ENCODE measurements around the gene MT1F.

The MT1F gene

DNA sequence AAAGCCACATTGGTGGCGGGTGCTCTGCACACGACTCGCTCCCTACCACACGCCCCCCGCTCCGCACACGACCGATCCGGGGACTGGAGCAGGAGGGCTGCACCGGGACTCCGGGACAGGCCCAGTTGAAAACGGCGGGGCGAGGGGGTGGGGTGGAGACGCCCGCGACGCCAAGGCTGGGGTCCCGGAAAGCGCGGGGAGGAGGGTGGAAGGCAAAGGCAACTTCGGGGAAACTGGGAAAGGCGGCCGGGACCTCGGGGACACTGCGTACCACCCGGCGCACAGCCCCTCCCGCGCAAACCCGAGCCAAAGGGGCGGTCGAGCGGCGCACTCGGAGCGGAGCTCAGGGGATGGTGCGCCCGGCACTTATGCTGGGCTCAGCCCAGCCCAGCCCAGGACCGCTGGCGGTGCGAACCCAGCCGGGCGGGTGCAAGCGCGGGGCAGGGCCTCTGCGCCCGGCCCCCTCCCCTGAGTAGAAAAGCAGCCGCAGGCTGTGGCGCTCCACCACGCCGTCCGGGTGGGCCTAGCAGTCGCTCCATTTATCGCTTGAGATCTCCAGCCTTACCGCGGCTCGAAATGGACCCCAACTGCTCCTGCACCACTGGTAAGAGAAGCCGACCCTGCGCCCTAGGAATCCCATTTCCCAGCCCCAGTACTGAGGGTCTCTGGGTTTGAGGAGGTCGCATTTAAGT, 25.5 kb upstream of the MT1F start, which contains the start of gene MT1M:
Gene MT1M, plus strand, starts transcription at position 504 of the 692 bp plus-strand sequence. Its CDS starts 73 bp downstream, at position 577.
- TF ChIP-seq, protein P1, sequence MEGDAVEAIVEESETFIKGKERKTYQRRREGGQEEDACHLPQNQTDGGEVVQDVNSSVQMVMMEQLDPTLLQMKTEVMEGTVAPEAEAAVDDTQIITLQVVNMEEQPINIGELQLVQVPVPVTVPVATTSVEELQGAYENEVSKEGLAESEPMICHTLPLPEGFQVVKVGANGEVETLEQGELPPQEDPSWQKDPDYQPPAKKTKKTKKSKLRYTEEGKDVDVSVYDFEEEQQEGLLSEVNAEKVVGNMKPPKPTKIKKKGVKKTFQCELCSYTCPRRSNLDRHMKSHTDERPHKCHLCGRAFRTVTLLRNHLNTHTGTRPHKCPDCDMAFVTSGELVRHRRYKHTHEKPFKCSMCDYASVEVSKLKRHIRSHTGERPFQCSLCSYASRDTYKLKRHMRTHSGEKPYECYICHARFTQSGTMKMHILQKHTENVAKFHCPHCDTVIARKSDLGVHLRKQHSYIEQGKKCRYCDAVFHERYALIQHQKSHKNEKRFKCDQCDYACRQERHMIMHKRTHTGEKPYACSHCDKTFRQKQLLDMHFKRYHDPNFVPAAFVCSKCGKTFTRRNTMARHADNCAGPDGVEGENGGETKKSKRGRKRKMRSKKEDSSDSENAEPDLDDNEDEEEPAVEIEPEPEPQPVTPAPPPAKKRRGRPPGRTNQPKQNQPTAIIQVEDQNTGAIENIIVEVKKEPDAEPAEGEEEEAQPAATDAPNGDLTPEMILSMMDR (IDR thresholded peaks at IDR 0.05; ENCODE audit: control insufficient read depth, insufficient read depth, low read depth, low read length, missing control alignments): no peak
- no peak for DNase-seq (ENCODE audit: low read depth)
- peak within 1 kb of the TSS; percentile 50 for H3K4me3 ChIP-seq (ENCODE audit: control insufficient read depth, low read depth, low read length)

GRCh38 chr16:56632848-56633365, 24.9 kb upstream of the MT1F start:
- H3K4me3 ChIP-seq (ENCODE audit: control insufficient read depth, low read depth, low read length): peak overlapping the region; percentile 50
- TF ChIP-seq, protein P1 (IDR thresholded peaks at IDR 0.05; ENCODE audit: control insufficient read depth, insufficient read depth, low read depth, low read length, missing control alignments): no peak

DNA sequence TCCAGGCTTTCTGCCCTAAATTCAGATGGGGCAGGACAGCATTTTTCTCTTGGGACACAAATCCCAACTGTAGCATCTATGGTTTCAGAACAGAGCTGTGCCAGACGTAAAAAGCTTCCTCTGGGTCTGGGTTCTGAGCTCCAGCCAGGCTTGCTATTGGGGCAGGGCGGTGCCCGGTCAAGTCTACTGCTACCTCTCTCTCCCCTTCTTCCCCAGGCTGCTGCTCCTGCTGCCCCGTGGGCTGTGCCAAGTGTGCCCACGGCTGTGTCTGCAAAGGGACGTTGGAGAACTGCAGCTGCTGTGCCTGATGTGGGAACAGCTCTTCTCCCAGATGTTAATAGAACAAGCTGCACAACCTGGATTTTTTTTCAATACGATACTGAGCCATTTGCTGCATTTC, 24.2 kb upstream of the MT1F start:
- TF ChIP-seq, protein P1 (IDR thresholded peaks at IDR 0.05; ENCODE audit: control insufficient read depth, insufficient read depth, low read depth, low read length, missing control alignments): no peak
- no peak overlapping the region for H3K4me3 ChIP-seq (ENCODE audit: control insufficient read depth, low read depth, low read length)
- DNase-seq (ENCODE audit: low read depth): no peak

More at GRCh38 chr16:56632848-56633365, 24.9 kb upstream of the MT1F start:
- no peak for DNase-seq (ENCODE audit: low read depth)

DNA sequence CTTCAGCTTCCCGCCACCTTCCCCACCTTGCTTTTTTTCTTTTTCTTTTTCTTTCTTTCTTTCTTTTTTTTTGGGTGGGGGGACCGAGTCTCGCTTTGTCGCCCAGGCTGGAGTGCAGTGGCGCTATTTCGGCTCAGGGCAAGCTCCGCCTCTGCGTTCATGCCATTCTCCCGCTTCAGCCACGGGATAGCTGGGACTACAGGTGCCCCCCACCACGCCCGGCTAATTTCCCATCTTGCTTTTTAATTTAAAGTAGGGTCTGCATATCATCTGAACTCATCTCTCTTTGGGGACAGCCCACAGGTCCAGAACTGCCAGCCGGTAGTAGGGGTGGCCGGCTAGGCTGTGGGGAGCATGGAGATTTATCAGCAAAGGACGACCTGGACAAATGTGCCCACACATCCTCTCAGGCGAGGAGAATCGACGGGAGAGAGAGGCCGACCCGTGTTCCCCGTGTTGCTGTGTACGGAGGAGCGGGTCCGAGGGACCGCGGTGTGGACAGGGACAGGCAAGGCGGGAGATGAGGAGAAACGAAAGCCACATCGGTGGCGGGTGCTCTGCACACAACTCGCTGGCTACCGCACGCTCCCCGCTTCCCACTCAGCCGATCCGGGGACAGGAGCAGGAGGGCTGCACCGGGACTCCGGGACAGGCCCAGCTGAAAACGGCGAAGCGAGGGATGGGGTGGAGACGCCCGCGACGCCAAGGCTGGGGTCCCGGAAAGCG, 22.9 kb upstream of the MT1F start:
- TF ChIP-seq, protein P1 (IDR thresholded peaks at IDR 0.05; ENCODE audit: control insufficient read depth, insufficient read depth, low read depth, low read length, missing control alignments): no peak
- no peak overlapping the region for H3K4me3 ChIP-seq (ENCODE audit: control insufficient read depth, low read depth, low read length)
- no peak for DNase-seq (ENCODE audit: low read depth)

DNA sequence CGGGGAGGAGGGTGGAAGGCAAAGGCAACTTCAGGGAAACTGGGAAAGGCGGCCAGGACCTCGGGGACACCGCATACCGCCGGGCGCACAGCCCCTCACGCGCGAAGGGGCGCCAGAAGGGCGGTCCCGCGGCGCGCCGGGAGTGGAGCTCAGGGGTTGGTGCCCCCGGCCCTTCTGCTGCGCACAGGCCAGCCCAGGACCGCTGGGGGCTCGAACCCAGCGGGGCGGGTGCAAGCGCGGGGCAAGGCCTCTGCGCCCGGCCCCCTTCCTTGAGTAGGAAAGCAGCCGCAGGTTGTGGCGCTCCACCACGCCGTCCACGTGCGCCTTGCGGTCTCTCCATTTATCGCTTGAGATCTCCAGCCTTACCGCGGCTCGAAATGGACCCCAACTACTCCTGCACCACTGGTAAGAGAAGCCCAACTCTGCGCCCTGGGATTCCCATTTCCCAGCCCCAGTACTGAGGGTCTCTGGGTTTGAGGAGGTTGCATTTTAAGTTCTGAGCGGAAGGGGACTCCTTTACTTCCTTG, 22.3 kb upstream of the MT1F start:
- no peak overlapping the region for H3K4me3 ChIP-seq (ENCODE audit: control insufficient read depth, low read depth, low read length)
- TF ChIP-seq, protein P1 (IDR thresholded peaks at IDR 0.05; ENCODE audit: control insufficient read depth, insufficient read depth, low read depth, low read length, missing control alignments): no peak
- DNase-seq (ENCODE audit: low read depth): no peak

DNA sequence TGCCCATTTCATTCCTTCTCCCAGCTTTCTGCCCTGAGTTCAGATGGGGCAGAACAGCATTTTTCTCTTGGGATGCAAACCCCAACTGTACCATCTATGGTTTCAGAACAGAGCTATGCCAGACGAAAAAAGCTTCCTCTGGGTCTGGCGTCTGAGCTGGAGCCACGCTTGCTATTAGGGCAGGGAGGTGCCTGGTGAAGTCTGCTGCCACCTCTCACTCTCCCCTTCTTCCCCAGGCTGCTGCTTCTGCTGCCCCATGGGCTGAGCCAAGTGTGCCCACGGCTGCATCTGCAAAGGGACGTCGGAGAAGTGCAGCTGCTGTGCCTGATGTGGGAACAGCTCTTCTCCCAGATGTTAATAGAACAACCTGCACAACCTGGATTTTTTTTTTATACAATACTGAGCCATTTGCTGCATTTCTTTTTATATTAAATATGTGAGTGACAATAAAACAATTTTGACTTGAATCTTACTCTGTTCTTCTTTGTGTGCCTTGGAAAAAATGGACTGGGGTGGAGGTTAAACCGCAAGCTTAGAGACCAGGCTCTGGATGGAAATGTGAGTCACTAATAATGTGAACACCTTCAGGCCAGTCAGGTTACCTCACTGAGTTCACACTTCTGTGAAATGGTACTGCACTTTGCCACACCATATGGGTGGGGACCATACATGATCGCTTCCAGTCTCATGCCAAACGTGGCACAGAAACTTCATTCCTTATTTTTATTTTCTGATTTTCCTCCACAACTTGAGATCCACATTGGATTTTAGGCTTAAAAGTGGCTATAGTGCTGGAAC, 20.9 kb upstream of the MT1F start:
- H3K4me3 ChIP-seq (ENCODE audit: control insufficient read depth, low read depth, low read length): no peak overlapping the region
- TF ChIP-seq, protein P1 (IDR thresholded peaks at IDR 0.05; ENCODE audit: control insufficient read depth, insufficient read depth, low read depth, low read length, missing control alignments): no peak
- DNase-seq (ENCODE audit: low read depth): no peak

All from AG09309 (cell line).